Left hindlimb (tissue), 1 donor: ENCODE measurements around the gene BCLAF1.
"Not testable (repeated sequence)": the region's sequence is repeated elsewhere in the genome, so short reads cannot be mapped to it uniquely, and the experiment has no call there.

Experiments used
- DNase-seq: peaks from one replicate; pipeline ENCODE4 v3.0.0-alpha.2; 2018

Gene BCLAF1

GRCh38 chr6:136309171-136309570 lies 19.5 kb upstream of the BCLAF1 start:
- no peak for DNase-seq

DNA sequence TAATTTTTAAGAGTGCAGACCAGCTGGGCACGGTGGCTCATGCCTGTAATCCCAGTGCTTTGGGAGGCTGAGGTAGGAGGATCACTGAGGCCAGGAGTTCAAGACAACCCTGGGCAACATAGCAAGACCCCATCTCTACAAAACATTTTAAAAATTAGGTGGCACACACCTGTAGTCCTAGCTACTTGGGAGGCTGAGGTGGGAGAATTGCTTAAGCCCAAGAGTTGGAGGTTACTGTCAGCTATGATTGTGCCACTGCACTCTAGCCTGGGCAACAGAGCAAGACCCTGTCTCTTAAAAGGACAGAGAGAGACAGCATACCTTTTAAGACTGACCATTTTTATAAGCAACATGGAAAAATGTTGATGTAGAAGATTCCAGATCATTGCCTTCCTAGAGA lies 18.8 kb upstream of the BCLAF1 start:
- not testable (repeated sequence) for DNase-seq

GRCh38 chr6:136307351-136307750 lies 17.7 kb upstream of the BCLAF1 start:
- DNase-seq, result no peak

GRCh38 chr6:136306466-136306865 lies 16.8 kb upstream of the BCLAF1 start:
- DNase-seq, result no peak

DNA sequence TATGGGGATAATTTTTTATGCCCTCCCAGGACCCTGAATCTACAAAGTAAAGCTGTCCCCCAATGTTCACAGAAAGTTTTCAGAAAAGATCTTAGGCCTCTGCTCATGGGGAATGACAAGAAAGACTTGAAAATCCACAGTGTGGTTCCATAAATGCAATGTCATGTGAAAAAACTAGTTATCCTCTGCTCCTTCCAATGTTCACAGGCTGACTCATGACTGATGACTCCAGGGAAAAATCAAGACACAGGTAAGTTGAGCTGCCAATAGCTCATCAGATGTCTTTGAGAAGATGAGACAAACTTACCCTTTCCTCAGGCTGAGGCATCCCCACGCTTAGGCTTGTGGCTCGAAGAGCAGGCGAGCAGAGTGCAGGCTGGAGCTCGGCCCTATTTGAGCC lies 14.8 kb upstream of the BCLAF1 start:
- DNase-seq, result no peak

GRCh38 chr6:136303516-136303915 lies 13.9 kb upstream of the BCLAF1 start:
- no peak for DNase-seq

DNA sequence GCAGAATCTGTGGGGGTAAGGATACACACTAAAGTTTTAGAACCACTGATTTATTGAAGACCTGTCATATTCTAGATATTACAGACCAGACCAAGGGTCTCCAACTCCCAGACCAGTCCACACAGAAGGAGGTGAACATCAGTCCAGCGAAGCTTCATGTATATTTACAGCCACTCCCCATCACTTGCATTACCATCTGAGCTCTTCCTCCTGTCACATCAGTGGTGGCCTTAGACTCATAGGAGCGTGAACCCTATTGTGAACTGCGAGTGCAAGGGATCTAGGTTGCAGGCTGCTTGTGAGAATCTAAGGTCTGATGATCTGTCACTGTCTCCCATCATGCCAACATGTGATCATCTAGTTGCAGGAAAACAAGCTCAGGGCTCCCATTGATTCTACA lies 5.0 kb upstream of the BCLAF1 start:
- DNase-seq, result no peak

DNA sequence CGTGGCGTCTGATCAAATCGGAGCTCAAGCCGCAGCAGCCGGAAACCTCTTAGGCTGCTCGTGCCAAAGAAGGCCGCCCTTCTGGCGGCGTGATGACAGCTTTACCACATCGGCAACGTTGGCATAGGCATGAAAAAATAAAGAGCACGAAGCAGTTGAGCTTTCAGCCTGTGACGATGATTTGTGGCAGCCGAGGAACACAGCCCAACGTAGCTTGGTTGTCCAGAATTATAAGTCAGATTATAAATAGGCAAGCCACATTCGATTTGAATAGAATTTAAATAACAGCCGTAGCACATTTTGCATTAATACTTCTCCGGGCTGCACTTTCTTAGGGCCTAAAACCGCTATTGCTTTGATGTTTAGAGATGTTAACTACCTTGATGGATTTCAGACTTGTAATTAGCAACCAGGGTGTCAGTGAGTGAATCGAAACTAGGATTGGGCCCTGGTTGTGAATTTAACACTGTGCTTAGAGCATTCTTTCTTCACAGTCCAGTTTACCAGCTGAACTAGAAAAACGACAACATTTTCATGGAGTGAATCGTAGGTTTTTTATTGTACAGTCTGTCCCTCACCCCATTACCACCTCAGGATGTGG lies 864 bp upstream of the BCLAF1 start:
- DNase-seq, result peak; percentile 91

GRCh38 chr6:136289327-136289578 lies 393 bp downstream of the BCLAF1 start:
- DNase-seq, result peak; percentile 94

GRCh38 chr6:136288566-136289326 lies 900 bp downstream of the BCLAF1 start:
- peak; percentile 82 for DNase-seq

DNA sequence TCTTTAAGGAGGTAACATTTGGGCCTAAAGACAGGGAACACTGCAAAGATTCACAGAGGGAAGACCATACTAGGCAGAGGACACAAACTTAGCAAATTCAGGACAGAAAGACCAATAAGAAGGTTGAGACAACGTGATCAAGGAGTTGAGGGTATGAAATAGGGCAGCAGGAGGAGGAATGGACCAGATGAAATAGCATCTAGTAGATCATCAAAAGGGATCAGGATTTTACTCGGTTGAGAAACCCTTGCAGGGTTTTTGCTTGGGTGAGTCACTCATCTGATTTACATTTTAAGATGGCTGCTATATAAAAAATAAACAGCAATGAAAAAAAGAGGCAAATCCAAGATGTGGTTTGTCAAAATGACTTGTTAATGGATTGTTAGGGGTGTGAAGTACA lies 4.7 kb downstream of the BCLAF1 start:
- DNase-seq, result no peak

- DNase-seq, result no peak
These were observed 6.7 kb downstream of the BCLAF1 start for GRCh38 chr6:136282906-136283305.

- no peak for DNase-seq
These were observed 9.5 kb downstream of the BCLAF1 start for GRCh38 chr6:136280032-136280609.

DNA sequence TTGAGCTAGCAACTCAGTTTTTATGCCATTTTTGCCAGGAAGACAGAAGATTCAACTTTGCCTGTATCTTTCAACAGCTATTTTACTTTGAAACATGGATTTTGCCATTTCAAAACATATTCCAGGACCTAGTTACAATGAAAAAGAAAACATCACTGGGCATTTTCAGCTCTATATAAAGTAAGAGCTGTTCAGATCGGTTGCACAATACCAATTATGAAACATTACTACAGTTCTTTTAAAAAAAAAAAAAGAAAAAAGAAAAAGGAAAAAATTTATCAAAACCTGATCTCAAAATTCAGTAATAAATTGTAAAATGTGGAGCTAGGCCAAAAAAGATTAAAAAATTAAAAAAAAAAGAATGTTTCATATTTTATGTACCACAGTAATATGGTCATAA lies 15.6 kb downstream of the BCLAF1 start:
- no peak for DNase-seq

DNA sequence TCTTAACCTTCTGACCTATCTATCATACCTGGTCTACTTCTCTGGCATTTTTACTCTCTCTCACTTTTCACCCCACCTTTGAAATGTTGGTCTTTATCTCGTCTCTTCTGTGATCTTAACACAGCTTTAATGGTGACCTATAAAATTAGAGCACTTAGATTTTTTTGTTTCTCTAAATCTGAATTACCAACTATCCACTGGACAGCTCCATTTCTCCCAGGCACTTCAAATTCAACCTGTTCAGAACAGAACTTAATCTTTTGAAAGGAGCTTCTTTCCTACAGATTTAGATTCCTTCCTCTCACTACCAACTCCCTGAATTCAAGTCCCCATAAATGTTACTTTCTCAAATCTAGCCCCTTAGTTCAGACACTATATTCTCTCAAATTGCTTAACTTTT lies 24.5 kb downstream of the BCLAF1 start:
- no peak for DNase-seq

DNA sequence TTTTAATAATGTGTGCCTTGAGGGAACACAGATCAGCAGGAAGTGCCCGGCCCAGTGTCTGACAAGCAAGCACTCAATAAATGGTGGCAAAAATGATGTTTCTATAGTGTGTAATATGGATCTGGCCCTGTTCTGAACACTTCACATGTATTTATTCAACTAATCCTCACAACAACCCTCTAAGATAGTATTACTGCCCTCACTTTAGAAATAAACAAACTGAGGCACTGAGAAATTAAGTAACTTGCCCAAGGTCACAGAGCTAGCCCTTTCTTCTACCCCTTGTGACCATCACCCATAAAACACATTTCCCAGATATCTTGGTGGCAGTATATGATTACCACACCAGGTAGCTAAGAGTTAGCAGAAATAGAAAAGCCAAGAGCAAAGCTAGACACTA lies 26.7 kb downstream of the BCLAF1 start:
- DNase-seq, result no peak

GRCh38 chr6:136254851-136255466 lies 34.7 kb downstream of the BCLAF1 start:
- DNase-seq, result no peak

DNA sequence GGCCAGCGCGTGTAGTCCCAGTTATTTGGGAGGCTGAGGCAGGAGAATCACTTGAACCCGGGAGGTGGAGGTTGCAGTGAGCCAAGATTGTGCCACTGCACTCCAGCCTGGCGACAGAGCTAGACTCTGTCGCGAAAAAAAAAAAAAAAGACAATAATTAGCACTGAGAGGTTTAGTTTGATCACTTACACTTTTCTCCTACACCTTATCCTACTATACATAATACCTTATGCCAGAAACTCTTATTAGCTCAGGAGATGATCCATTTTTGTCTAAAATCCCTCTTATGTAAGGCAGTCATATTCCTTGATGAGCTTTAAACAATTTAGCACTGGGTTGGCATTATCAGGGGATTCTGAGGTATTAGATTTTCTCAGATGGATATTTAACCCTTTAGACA lies 35.9 kb downstream of the BCLAF1 start:
- no peak for DNase-seq

DNA sequence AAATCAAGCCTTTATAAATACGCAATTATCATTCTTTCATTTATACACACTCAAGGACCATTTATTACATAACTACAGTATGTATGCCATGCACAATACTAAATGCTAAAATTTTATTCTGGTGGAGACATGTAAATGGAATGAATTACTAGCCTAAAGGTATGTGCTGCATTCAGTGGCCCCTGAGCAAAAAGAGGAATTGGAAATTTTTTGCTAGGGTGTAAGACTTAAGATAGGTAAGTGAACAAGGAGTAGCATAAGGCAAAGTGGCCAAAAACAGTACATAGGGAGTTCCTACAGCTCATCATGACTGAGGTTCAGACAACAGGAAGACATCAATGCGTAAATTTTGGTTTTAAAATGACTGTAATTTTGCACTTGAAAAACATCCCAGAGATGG lies 37.2 kb downstream of the BCLAF1 start:
- DNase-seq, result no peak

DNA sequence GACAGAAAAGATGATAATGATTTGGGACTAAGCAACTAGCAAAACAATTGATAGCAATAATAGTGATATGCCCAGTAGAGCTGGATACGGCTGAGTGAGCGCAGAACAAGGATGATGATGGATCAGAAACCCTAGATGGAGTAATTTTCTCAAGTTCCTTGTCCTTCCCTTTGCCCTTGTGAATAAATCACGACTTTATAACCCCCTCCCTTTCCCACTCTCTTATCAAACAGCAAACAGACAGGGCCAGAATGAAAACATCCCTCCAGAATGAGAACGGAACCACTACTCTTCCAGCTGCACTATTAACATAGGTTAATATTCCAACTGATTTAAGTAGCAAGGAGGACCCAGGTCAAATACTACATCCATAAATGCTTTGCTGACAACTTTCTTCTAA lies 38.3 kb downstream of the BCLAF1 start:
- no peak for DNase-seq

DNA sequence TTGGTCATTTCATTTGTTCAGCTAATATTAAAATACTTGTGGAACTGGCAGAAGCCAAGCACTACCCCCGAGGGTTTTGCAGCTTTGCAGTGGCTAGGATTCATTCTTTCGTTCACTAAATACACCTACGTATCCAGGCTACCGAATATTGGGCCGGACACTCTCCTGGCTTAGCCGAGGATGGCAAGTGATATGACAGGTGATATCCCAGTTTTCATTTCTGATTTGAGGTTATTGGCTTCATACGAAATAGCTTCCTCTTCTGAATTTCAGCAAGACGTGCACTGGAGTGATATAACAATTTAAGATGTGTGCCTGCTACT lies 39.0 kb downstream of the BCLAF1 start:
- no peak for DNase-seq

DNA sequence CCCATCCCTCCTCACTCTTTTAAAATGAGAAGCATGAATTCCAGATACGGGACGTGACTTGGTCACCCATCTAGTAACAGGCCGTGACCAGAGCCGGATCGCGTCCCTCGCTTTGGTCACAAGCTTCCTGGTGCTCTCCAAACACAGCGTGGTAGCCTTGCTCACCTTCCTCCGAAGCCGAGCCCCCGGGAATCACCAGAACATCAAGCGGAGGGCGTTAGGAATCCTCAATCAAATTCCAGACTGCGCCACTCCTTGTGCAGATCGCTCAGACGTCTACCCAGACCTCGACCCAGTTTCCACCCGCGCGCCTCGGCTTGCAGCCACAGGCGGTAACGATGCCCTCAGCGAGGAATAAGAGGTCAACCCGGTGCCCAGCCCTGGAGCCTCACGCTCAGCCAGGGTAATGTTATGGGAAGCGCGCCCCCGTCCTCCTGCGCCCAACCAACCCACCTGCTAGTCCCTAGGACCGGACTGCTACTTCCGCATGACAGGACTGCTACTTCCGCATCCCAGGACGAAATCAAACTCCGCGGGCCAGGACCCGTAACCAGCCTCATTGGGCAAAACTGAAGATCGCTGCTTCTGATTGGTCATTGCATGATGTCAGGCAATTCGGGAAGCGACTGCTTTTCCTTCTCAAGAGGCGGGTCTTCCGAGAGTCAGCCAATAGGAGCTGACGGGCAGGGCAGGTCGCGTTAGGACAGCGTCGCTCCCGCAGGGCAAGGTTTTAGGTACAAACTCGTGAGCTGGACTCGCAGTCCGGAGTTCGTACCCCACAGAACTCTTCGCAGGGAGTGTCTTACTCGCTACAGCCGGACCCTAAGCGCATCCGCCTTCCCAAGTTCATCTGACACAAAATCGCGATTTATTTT lies 39.6 kb downstream of the BCLAF1 start, which contains the start of gene MTFR2:
Gene MTFR2, minus strand, starts transcription at position 501 of the 875 bp plus-strand sequence. CDS start 1,212 bp downstream, outside the sequence.
- peak; percentile 96 for DNase-seq

GRCh38 chr6:136249336-136249735 lies 40.3 kb downstream of the BCLAF1 start:
- DNase-seq, result no peak
